ENCODE results near the gene RMI2.

DNA sequence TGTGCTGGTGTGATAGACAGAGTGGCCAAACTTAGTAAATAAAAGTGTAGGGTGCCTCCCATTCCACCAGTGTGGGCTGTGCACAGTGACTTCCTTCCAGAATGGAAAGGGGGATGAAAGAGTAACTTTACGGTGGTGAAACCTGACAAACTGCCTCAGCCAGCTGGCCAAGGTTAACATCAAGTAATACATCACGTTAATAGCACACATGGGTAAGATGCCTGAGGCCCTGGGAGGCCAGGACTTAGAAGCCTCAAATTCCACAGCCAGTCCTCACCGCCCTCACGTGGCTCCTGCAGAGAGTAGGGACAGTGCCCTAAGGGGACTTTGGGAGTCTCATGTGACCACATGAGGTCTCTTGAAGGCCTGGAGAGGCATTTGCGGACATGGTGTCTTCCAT, 14.1 kb downstream of the RMI2 start:
- no peak for TF ChIP-seq EZH2 (IDR thresholded peaks at IDR 0.05; ENCODE audit: low read length)
- TF ChIP-seq, protein P1, sequence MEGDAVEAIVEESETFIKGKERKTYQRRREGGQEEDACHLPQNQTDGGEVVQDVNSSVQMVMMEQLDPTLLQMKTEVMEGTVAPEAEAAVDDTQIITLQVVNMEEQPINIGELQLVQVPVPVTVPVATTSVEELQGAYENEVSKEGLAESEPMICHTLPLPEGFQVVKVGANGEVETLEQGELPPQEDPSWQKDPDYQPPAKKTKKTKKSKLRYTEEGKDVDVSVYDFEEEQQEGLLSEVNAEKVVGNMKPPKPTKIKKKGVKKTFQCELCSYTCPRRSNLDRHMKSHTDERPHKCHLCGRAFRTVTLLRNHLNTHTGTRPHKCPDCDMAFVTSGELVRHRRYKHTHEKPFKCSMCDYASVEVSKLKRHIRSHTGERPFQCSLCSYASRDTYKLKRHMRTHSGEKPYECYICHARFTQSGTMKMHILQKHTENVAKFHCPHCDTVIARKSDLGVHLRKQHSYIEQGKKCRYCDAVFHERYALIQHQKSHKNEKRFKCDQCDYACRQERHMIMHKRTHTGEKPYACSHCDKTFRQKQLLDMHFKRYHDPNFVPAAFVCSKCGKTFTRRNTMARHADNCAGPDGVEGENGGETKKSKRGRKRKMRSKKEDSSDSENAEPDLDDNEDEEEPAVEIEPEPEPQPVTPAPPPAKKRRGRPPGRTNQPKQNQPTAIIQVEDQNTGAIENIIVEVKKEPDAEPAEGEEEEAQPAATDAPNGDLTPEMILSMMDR (optimal IDR thresholded peaks at IDR 0.05 in 1 of 3, IDR thresholded peaks at IDR 0.05 in 1 of 3, conservative IDR thresholded peaks at IDR 0.05 in 1 of 3; ENCODE audit: extremely low read depth in 1 of 3, insufficient read depth in 2 of 3, low read length in 3 of 3), result no peak
